CMK (cell line): Measurements from ENCODE around the gene PIP5K1B.
"Not testable (repeated sequence)": the region's sequence is repeated elsewhere in the genome, so short reads cannot be mapped to it uniquely, and the experiment has no call there.

ENCODE experiments used
- DNase-seq: peaks from one replicate; pipeline ENCODE4 v3.0.0-alpha.2; 2010; ENCODE audit warnings: low read depth

The PIP5K1B gene, protein sequence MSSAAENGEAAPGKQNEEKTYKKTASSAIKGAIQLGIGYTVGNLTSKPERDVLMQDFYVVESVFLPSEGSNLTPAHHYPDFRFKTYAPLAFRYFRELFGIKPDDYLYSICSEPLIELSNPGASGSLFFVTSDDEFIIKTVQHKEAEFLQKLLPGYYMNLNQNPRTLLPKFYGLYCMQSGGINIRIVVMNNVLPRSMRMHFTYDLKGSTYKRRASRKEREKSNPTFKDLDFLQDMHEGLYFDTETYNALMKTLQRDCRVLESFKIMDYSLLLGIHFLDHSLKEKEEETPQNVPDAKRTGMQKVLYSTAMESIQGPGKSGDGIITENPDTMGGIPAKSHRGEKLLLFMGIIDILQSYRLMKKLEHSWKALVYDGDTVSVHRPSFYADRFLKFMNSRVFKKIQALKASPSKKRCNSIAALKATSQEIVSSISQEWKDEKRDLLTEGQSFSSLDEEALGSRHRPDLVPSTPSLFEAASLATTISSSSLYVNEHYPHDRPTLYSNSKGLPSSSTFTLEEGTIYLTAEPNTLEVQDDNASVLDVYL

DNA sequence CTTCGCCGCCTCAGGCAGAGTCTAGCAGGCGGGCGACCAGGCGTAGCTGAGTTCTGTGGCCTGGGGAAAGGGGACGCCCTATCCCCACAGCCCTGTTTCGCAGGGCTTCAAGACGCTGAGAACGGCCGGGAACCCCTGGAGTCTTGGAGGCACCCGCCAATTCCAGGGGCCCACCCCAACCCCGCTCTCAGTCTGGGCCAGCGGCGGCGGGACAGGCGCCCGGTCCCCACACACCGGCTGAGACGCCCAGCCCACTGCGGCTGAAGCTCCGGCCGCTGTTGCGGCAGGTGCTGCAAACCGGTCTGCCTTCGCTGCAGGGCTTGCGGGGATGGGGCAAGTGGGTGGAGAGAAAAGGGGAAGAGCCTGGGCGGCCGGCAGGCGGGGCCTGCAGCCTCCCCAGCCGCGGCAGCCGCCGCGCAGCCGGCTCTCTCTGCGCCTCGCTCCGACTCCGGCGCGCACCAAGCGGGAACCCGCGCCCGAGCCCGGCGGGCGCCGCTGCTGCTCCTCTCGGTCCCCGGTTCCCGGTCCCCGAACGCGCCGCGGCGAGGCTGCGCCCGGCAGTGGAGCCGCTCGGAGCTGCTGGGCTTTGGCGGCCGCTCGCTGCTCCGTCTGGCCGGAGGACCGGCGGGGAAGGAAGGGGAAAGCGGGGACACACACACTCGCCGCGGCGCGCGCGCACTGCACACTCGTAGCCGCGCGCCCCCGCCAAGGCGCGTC is at the start of gene PIP5K1B:
Gene PIP5K1B, plus strand, starts transcription at position 427 of the 717 bp plus-strand sequence. CDS start 117,375 bp downstream, outside the sequence.
- no peak for DNase-seq

DNA sequence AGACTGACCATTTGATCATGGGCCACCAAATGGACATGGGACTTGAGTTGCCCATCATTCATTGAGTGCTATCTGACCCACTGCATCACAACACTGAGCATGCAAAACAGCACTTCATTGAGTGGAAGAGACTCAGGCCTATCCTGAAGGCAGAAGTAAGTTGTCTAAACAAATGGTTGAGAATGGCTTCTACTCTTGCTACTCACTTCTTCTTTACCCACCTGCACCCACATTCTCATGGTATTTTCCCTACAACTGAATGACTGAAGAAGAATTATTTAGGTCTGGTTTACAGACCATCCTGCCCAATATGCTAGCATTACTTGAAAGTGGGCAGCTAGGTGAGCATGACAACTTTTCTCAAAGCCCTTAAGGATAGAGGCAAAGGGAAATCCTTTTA is 41.0 kb upstream of the PIP5K1B start:
- no peak for DNase-seq

DNA sequence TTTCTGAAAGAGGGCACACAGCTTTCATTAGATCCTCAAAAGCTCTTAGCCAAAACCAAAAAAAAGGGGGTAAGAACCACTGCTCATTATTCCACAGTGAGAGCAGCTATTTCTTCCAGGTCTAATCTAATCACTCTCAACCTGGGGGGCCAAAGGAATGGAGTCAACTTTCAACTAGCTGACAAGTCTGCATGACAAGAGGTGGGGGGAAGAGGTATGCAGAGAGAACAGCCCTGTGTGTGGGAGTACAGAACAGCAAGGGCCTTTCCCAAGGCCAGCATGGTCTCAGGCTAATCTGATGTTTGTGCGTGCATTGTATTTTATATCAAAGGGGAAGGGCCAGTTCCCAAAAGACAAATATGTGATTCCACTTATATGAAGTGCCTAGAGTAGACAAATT is 36.9 kb upstream of the PIP5K1B start:
- DNase-seq: no peak

DNA sequence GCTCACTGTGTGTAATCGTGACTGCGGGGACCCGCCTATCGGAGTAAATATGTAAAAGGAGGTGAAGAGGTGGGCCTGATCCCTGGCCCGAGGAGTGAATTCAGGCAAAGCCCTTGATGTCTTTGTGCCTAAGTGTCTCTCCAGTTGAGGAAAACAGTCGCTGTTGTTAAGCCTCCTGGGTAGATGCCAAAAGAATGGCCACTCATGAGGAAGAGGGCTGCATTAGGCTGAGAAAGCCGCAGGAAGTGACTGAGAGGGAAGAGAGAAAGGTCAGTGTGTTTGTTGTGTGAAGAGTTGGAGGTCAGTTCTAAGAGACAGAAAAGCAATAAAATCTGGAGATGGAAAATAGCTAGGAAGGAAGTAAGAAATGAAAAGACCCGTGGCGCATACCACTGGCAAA is 35.8 kb upstream of the PIP5K1B start:
- no peak for DNase-seq

DNA sequence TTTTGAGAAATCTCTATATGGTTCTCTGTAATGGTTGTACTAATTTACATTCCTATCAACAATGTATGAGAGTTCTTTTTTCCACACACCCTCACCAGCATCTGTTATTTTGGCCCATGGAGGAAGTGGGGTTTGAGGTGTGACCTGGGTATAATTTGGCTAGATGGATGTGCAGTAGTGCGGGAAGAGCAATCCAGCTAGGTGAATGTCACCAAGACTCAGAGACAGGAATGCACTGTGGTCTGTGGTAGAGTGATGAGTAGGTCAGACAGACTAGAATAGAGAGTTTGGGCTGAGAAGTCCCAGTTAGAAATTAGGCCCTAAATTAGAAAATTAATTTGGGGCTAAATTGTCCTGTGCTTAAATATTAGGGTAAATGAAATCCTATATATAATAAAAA is 32.8 kb upstream of the PIP5K1B start:
- DNase-seq: no peak

DNA sequence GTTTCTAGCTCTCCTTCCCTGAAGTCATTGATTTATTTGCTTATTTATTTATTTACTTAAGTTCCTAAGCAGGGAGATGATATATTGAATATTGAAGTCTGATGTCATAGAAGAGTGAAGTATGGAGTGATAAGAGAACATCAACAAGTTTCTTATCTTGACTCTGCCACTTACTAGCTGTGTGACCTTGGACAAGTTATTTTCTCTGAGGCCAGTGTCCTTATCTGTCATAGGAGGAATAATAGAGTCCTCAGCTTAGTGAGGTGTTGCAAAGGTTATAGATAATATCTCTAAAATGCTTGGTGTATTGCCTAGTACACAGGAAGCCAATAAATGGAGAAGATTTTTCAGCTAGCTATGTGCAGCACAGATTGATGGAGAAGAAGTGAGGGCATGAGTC is 32.4 kb upstream of the PIP5K1B start:
- DNase-seq: no peak

DNA sequence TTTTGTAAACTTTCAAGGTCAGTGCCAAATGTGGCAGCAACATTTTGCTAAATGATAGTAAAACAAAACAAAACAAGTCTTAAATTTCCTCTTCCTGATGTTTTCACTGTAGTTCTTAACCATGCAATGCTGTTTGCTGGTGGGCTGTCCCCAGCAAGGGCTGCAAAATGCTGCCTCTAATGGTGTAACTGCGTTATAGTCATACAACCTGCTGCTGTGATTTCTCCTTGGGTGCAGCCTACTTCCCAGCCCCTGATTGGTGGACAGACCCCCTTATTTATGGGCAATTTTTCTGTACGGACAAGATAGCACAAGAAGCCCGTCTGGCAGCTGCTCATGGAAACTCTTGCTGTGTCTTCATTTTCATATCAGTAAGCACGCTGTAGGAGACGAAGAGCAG is 26.6 kb upstream of the PIP5K1B start:
- no peak for DNase-seq

DNA sequence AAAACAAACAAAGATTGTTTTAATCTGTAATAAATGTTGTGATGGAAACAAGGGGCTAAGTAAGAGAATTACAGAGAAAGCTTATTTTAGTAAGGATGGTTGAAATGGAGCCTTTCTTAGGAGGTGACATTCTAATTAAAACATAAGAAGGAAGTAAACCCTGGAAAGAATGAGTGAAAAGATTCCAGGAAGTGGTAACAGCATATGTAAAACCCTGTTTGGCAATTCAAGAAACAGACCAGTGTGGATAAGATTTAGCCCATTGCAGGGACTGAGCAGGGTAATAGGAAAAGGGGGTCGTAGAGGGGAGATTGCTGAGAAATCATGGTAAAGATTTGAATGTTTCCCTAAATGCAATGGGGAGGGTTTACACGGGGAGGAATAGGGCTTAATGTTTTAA is 21.6 kb upstream of the PIP5K1B start:
- DNase-seq: no peak

DNA sequence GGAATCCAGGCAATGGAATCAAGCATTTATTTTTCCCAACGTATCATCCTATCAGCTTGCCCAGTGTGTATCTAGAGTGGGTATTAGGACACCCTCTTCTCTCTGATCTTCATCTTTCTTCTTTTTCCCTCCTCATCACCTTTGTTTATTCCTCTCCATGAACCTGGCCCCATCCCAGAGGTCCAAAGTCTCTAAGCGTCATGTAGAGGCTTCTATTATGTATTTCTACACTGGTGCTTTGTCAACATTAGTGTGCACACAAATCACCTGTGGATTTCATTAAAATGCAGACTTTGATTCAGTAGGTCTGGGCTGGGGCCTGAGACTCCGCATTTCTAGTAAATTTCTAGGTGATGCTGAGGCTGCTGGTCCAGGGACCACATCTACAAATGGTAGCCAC is 19.8 kb upstream of the PIP5K1B start:
- no peak for DNase-seq

DNA sequence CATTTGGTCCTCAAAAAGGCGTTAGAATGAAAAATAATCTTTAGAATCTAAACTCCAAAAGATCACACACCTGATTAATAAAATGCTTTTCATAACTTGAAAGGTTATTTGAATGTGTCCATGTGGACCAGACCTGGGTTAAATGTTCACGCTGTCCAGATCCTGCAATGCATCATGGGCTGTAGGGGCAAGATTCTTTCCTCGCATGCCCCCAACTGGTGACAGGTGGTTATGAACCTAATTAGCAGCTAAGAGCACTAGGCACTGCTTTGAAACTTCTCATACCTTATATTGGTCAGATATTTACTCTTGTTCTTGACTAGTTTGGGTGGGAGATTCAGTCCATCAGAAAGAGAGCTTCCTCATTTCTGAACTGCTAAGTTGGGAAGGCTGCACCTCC is 19.3 kb upstream of the PIP5K1B start:
- DNase-seq: no peak

DNA sequence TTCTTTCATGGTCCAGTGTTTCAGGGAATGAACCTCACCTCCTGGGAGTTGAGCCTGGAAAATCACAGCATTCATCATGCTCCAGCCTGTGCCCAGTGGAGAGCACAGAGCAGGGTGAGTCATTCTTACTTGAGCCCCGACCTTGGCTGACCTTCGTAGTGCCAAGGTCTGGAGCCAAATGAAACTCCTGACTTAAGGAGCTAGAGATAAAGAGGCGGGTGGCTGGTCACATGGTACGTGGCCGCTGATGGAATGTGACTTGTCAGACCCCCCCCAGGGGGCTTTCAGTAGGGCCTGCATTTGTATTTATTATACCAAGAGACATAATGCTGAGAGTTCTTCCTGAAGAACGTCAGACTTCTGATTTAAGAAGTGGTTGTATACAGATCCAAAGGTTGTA is 15.0 kb upstream of the PIP5K1B start:
- DNase-seq: no peak

DNA sequence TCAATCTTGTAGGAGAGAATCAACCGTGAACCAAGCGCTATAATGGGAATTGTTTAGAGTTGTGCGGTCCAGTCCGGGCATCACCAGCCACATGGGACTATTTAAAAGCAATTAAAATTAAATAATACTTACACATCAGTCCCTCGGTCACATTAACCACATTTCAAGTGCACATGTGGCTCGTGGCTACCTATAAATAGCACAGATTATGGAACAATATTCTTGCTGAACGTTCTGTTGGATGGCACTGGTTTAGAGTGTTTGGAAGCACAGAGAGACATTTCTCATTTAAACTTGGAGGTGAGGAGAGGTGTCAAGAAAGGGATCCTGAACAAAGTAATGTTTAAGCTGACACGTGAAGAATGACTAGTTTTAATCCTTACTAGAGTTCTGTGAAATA is 12.5 kb upstream of the PIP5K1B start:
- DNase-seq: no peak

DNA sequence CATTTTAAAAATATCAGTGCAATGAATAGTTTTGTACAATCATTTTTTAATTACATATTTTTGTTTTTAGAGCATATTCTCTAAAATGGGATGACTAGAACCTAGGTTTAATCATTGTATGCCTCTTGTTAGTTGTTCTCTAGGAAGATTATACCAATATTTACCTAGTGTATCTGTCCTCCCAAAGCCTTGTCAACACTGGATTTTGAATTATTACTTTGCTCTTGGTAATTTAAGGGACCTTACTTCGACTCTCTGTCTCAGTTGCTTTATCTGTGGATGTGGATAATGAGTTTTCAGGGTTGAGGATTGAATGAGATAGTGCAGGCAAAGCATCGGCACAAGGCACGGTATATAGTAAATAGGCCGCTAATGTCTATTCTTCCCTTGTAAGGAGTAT is 10.9 kb upstream of the PIP5K1B start:
- DNase-seq: no peak

DNA sequence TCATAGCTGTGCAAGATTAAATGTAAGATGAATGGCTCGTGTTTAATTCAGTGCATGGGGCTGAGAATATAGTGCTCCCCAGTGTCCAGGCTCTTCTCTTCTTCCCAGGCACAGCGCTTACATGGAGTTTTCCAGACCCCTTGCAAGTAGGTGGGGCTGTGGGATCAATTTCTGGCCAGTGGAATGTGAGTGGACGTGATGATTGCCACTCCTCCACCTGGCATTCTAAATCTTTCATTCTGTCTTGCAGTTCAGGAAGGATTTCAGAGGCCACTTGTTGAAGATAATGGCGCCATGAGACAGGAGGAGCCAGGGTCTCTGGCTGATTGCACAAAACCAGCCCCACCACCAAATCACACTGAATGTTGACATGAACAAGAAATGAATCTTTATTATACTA is 7.2 kb upstream of the PIP5K1B start:
- no peak for DNase-seq

DNA sequence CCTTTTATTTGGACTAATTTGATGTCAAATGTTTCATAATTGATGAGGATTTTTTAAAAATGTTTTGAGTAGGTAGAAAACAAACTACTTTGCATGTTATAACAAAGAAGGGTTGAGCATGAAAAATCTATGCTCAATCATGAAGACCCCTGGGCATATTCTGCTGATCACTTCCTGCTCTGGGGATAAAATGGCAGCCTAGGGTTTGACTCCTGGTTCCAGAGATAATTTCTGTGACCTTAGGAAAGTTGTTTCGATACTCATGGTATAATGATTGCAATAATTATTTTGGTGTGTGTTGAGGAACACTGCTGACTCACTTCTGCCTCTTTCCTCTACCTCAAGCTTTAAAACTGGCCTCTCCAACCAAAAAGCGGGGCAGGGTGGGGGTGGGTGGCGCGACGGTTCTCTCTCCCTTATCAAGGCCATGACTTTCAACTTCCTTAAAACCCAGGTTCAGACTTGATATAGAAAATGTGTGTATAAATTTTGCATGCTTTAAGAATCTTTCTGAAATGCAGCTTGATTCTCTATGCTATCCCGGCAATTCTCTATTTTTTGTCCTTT is 6.0 kb upstream of the PIP5K1B start:
- no peak for DNase-seq

DNA sequence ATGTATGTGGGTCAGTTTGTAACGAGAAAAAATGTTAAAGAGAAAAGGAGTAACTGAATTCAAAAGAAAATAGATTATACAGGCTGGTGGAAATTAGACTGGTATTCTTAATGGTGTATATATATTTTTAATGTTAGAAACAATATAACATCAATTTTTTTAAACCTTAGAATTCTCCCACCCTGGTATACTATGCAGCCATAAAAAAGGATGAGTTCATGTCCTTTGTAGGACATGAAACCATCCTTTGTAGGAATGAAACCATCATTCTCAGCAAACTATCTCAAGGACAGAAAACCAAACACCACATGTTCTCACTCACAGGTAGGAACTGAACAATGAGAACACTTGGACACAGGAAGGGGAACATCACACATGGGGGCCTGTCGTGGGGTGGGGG is 5.4 kb upstream of the PIP5K1B start:
- not testable (repeated sequence) for DNase-seq

DNA sequence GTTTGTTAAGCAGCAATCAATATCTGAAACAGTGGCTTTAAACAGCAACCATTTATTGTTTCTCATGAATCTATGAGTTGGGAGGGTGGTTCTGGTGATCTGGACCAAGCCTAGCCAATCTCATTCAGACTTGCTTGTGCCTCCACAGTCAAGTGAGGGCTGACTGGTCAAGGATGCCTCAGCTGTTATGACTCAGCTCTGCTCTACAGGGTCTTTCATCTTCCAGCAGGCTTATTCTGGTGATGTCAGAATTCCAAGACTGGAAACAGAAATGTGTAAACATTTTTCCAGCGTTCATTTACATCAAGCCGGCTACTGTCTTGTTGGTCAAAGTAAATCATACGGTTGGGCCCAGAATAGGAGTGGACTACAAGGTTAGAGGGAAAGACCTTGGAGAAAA is 2.5 kb upstream of the PIP5K1B start:
- no peak for DNase-seq

DNA sequence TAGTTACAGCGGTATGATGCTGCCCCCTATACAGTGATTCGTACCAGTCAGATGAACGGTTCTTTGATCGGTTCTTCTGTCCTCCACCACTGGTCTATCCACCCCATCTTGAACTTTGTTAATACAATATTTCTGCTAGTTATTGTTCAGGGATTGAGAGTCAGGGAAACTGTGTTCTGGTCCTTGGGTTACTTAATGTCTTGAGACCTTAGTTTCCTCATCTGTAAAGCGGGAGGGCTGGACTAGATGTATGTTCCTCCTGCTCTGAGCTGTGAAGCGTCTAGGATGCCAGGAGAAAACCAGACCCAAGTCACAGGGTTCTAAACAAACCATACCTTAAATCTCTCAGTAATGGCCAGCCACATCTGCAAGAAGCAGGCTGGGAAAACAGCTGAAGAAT is 1.4 kb upstream of the PIP5K1B start:
- no peak for DNase-seq

DNA sequence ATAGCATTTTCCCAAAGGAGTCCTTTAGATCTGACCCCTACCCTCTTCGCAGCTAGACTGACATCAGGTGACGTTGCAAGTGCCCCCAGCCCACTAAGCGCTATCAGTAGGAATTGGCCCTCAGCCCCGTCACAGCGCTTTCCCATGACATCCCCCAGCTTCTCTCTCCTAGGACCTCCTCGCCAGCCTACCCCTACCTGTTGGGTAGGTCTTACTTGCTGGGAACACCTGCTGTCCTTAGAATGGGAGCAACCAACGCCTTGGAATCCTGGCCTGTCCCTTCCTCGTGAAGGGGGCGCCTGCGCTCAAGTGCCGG is 584 bp upstream of the PIP5K1B start:
- no peak for DNase-seq

DNA sequence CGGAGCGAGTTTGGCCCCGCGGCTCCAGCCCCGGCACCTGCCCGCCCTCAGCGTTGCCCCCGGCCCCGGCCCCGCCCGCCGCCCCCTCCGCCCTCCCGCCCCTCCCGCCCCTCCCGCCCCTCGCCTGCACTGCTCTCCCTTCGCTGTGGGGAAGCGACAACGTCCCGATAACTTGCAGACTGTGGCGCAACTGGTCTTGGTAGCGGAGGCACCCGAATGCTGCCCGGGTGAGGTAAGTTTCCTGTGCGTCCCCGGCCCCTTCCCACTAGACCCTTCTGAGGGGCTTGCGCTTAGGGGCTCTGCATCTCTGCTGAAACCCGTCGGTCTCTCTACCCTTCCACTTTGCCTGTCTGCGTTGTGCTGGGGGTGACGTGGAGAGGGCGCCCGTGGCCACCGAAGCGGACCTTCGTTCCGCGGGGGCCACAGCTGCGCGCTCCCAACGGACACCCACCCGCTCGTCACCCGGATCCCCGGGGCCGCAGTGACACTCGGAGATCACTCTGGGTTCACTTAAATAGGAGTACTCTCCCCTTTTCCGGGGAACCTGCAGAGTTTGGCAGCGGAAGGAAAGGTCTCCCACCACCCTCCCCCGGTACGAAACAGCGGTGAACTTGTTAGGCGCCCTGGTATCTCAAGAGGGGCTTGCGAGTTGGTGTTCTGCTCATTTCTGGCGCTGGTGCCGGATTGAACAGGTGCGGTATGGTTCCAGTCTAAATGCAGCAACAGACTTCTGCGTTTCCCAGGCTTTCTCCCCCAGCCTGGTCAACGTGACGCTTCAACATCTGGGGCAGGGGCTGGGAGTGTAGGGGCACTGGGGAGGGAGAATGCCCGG is 707 bp downstream of the PIP5K1B start:
- peak; percentile 22 for DNase-seq

DNA sequence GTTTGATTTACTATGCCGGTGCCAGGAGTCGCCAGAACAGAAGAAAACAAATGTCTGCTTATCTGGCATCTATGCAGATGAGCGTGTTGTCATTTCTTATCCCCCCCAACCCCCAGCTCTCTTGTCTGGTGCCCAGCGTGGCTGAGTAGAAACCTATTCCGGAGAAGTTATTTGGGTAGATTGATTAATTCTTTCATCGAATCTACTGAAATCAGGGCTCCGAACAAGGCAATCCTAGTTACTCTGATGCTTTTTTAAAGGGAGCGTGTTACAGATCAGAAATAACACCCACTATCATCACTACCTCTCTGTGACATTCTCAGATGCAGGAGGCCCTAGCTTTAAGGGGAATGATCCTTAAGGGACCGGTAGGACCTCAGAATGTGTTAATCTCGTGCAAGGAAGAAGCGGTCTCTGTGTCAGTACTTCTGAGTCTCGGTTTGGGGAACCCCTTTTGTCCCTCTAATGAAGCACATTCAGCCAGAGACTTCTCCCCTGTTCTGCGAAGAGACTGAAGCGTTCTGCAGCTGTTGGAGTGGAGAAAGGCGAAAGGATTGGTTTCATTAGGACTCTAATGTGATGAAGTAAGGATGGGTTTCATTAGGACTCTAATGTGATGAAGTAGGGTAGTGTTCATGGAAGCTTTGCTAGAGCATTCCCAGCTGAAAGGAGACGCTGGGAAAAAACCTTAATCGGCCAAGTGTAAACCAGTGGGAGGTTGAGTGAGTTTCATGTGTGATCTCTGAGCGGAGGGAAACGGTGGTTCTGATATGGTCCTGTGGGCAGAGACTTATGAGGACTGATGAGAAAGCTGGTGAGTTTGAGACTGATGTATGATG is 1.5 kb downstream of the PIP5K1B start:
- DNase-seq: no peak
